HEK293T (cell line): ENCODE measurements around the gene ITPKB.
A peak's percentile ranks its signal among the peaks of the same experiment; 100 is the strongest.

Experiments used
- CTCF ChIA-PET: fragments of 350-600 bp; formaldehyde crosslinking; extraction: SDS; loops from one replicate; lab custom pipeline; 2021; ENCODE audit warnings: antibody characterized with exemption, inconsistent platforms; lab: Yijun Ruan, JAX
- POLR2A ChIA-PET: fragments of 350-600 bp; formaldehyde crosslinking; extraction: SDS; loops from one replicate; lab custom pipeline; 2020; ENCODE audit warnings: antibody characterized with exemption, inconsistent platforms; lab: Yijun Ruan, JAX
- DNase-seq: peaks from one replicate; pipeline ENCODE4 v3.0.0; 2012; ENCODE audit warnings: mixed read lengths; ENCODE audit errors: extremely low spot score
- ARNT ChIP-seq: fragments of 450-650 bp; IDR thresholded peaks from 2 replicates; pipeline ENCODE4 v1.6.1; 2017; ENCODE audit warnings: mild to moderate bottlenecking
- BHLHE40 ChIP-seq: fragments of 450-650 bp; IDR thresholded peaks from 2 replicates; pipeline ENCODE4 v1.6.1; 2016; ENCODE audit warnings: mild to moderate bottlenecking, moderate library complexity, borderline replicate concordance
- CTBP1 ChIP-seq: fragments of 450-650 bp; IDR thresholded peaks from 2 replicates; pipeline ENCODE4 v1.6.1; 2016; ENCODE audit warnings: borderline replicate concordance
- ELF4 ChIP-seq: fragments of 450-650 bp; IDR thresholded peaks from 2 replicates; pipeline ENCODE4 v1.6.1; 2017; ENCODE audit warnings: antibody characterized with exemption
- FOXA1 ChIP-seq: fragments of 450-650 bp; IDR thresholded peaks from 2 replicates; pipeline ENCODE4 v1.6.1; 2016; ENCODE audit warnings: mild to moderate bottlenecking
- FOXK2 ChIP-seq: fragments of 450-650 bp; IDR thresholded peaks from 2 replicates; pipeline ENCODE4 v1.6.1; 2016; ENCODE audit warnings: mild to moderate bottlenecking
- FOXM1 ChIP-seq: fragments of 450-650 bp; IDR thresholded peaks from 2 replicates; pipeline ENCODE4 v1.6.1; 2017; ENCODE audit warnings: mild to moderate bottlenecking, borderline replicate concordance
- HDGF ChIP-seq: fragments of 450-650 bp; IDR thresholded peaks from 2 replicates; pipeline ENCODE4 v1.6.1; 2017; ENCODE audit warnings: antibody characterized with exemption, borderline replicate concordance
- L3MBTL2 ChIP-seq: fragments of 450-650 bp; conservative IDR thresholded peaks from 2 replicates; pipeline ENCODE4 v1.6.1; 2016; ENCODE audit warnings: mild to moderate bottlenecking
- LEF1 ChIP-seq: fragments of 450-650 bp; IDR thresholded peaks from 2 replicates; pipeline ENCODE4 v1.6.1; 2017; ENCODE audit warnings: mild to moderate bottlenecking, borderline replicate concordance
- NFRKB ChIP-seq: fragments of 450-650 bp; IDR thresholded peaks from 2 replicates; pipeline ENCODE4 v1.6.1; 2016; ENCODE audit warnings: mild to moderate bottlenecking, moderate library complexity
- SP1 ChIP-seq: fragments of 450-650 bp; IDR thresholded peaks from 2 replicates; pipeline ENCODE4 v1.6.1; 2017
- SUZ12 ChIP-seq: fragments of 450-650 bp; IDR thresholded peaks from 2 replicates; pipeline ENCODE4 v1.6.1; 2016; ENCODE audit warnings: mild to moderate bottlenecking
- TARDBP ChIP-seq: fragments of 450-650 bp; IDR thresholded peaks from 2 replicates; pipeline ENCODE4 v1.6.1; 2016
- ZNF384 ChIP-seq: fragments of 450-650 bp; IDR thresholded peaks from 2 replicates; pipeline ENCODE4 v1.6.1; 2016
- TF ChIP-seq, protein P1 (sequence below): fragments of 450-650 bp; IDR thresholded peaks from 2 replicates; pipeline ENCODE4 v1.6.1; 2016

The ITPKB gene

DNA sequence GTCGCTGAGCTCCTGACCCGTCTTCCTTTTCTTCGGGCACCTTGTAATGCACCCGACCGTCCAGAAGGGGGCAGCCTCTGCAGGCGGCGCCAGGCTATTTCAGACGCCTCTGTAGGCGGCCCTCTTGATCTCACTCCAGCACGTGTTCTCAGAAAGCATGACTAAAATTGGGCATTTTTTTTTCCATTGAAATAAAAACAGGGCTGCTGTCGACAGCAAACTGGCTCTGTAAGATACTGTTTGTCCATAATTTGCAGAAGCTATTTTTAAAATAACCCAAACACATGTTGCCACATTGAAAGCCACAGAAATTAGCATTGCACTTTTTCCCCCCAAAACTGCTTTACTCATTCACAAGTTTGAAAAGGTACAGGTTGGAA, 112.5 kb downstream of the ITPKB start:
- peak; percentile 99 for TF ChIP-seq L3MBTL2
- no peak for TF ChIP-seq ARNT
- peak; percentile 91 for DNase-seq
- ChIA-PET CTCF (interaction anchor here (0.5 to 1.3 kb wide), 37 partner anchors 8 to 808 kb away, joined by 3 to 11 read pairs (median 4); no protein-coding TSS in a partner anchor), POLR2A (interaction anchor here (1.3 kb wide), 1 partner anchor 77 kb away, joined by 3 read pairs; no protein-coding TSS in a partner anchor)

- CTCF ChIA-PET: interaction anchor here (0.5 to 1.3 kb wide), 36 partner anchors 9 to 809 kb away, joined by 3 to 11 read pairs (median 4); no protein-coding TSS in a partner anchor
- no peak for TF ChIP-seq CTBP1
- TF ChIP-seq LEF1: no peak
- no peak for TF ChIP-seq L3MBTL2
- no peak for TF ChIP-seq BHLHE40
- TF ChIP-seq, protein P1, sequence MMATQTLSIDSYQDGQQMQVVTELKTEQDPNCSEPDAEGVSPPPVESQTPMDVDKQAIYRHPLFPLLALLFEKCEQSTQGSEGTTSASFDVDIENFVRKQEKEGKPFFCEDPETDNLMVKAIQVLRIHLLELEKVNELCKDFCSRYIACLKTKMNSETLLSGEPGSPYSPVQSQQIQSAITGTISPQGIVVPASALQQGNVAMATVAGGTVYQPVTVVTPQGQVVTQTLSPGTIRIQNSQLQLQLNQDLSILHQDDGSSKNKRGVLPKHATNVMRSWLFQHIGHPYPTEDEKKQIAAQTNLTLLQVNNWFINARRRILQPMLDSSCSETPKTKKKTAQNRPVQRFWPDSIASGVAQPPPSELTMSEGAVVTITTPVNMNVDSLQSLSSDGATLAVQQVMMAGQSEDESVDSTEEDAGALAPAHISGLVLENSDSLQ: no peak
- TF ChIP-seq ARNT: no peak
- no peak for DNase-seq
- POLR2A ChIA-PET: interaction anchor here (1.3 kb wide), 1 partner anchor 77 kb away, joined by 3 read pairs; no protein-coding TSS in a partner anchor
These were observed 113.1 kb downstream of the ITPKB start for GRCh38 chr1:226625832-226626576.

DNA sequence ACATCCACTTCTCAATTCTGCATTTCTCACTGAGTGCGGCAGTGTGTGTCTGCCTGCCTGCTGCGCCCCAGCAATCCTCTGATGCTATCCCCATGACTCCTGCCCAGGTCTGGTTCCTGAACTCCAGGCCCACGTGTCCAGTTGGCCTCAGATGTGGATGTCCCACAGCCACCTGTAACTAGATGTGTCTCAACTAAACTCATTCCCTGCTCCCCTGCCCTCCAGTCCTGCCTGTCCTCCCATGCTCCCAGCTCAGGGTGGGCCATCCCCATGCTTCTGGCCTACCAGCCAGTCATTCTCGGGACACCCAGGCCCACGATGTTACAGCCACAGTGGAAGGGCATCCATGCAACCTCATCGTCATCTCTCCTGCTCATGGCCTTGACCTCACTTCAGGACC, 113.8 kb downstream of the ITPKB start:
- no peak for DNase-seq
- ChIA-PET CTCF (no interaction called here), POLR2A (no interaction called here)
- TF ChIP-seq ELF4 (no peak), NFRKB (no peak)

DNA sequence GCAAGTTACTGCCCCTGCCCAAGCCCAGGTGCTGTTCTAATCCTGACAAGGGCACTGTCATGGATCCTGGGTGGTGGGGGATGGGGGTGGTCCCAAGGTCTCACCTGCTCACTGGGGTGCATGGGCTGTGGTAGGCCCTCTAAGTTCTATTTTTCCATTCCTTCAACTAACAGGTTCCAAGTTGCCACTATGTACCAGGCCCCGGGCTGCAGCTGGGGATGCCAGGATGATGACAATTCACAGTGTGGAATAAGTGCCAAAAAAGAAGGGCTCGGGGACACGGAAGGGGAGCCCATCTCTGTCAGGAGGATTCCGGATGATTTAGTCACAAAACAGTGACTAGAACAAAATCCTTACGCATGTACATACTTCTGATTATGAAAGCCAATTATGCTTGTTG, 114.6 kb downstream of the ITPKB start:
- POLR2A ChIA-PET: no interaction called here
- CTCF ChIA-PET: interaction anchor here (0.9 to 1.0 kb wide), 3 partner anchors 10 to 77 kb away, joined by 3 to 4 read pairs (median 4); no protein-coding TSS in a partner anchor
- DNase-seq: no peak
- TF ChIP-seq SUZ12 (no peak), TARDBP (no peak), FOXA1 (no peak), SP1 (no peak), FOXK2 (no peak), LEF1 (no peak), ARNT (no peak), BHLHE40 (no peak), FOXM1 (no peak), HDGF (no peak), ELF4 (no peak), NFRKB (no peak), ZNF384 (no peak), L3MBTL2 (no peak), CTBP1 (no peak)
- TF ChIP-seq, protein P1: no peak

GRCh38 chr1:226622012-226622411, 117.1 kb downstream of the ITPKB start:
- ChIA-PET CTCF (no interaction called here), POLR2A (no interaction called here)
- DNase-seq: no peak
- TF ChIP-seq ZNF384 (no peak), FOXM1 (no peak), FOXK2 (no peak), FOXA1 (no peak), HDGF (no peak), CTBP1 (no peak), LEF1 (no peak), L3MBTL2 (no peak), BHLHE40 (no peak), SP1 (no peak), NFRKB (no peak), ELF4 (no peak), ARNT (no peak), TARDBP (no peak)
- TF ChIP-seq, protein P1: no peak

GRCh38 chr1:226619031-226619430, 120.1 kb downstream of the ITPKB start:
- DNase-seq: no peak
- ChIA-PET POLR2A (no interaction called here), CTCF (no interaction called here)
- TF ChIP-seq FOXM1 (no peak), BHLHE40 (no peak), FOXA1 (no peak), NFRKB (no peak), SUZ12 (no peak), ARNT (no peak), TARDBP (no peak), CTBP1 (no peak), HDGF (no peak), SP1 (no peak), ZNF384 (no peak), LEF1 (no peak), FOXK2 (no peak), L3MBTL2 (no peak), ELF4 (no peak)
- TF ChIP-seq, protein P1: no peak
